Neuronal stem cell (in vitro differentiated cells): Measurements from ENCODE around the gene NOSTRIN.

Experiments used
- DNase-seq: peaks from one replicate; pipeline ENCODE4 v3.0.0-alpha.2; 2013; ENCODE audit warnings: low spot score
- H2AFZ ChIP-seq: one replicate; pipeline ENCODE4 v1.6.1; 2013; ENCODE audit warnings: mild to moderate bottlenecking, low read length, inconsistent platforms
- H2AK5ac ChIP-seq: 2 replicates; pipeline ENCODE4 v1.6.1; 2013; ENCODE audit warnings: low read depth, mild to moderate bottlenecking, inconsistent platforms, low read length, moderate library complexity, mixed read lengths
- H2BK120ac ChIP-seq: 2 replicates; pipeline ENCODE4 v1.6.1; 2013; ENCODE audit warnings: low read depth, mild to moderate bottlenecking, inconsistent platforms, low read length, moderate library complexity, mixed read lengths
- H2BK12ac ChIP-seq: one replicate; pipeline ENCODE4 v1.6.1; 2013; ENCODE audit warnings: low read length, inconsistent platforms
- H2BK15ac ChIP-seq: 2 replicates; pipeline ENCODE4 v1.6.1; 2013; ENCODE audit warnings: mild to moderate bottlenecking, low read length, inconsistent platforms, mixed read lengths
- H2BK5ac ChIP-seq: one replicate; pipeline ENCODE4 v1.6.1; 2013; ENCODE audit warnings: inconsistent platforms, mild to moderate bottlenecking, low read length, moderate library complexity
- H3K14ac ChIP-seq: one replicate; pipeline ENCODE4 v1.6.1; 2013; ENCODE audit warnings: low read length, inconsistent platforms
- H3K18ac ChIP-seq: 2 replicates; pipeline ENCODE4 v1.6.1; 2013; ENCODE audit warnings: low read length, inconsistent platforms
- H3K23ac ChIP-seq: 2 replicates; pipeline ENCODE4 v1.6.1; 2013; ENCODE audit warnings: low read depth, mild to moderate bottlenecking, mixed read lengths, low read length, inconsistent platforms; ENCODE audit not compliant: poor library complexity
- H3K27ac ChIP-seq: replicated peaks from 3 replicates; pipeline ENCODE4 v1.5.1; 2013; ENCODE audit warnings: low read length, inconsistent platforms
- H3K27me3 ChIP-seq, 3 experiments: 2 replicates each; pipeline ENCODE4 v1.6.1; 2013; ENCODE audit warnings: low read length in 3 of 3, mild to moderate bottlenecking in 2 of 3, inconsistent platforms in 1 of 3, low read depth in 1 of 3, mixed read lengths in 1 of 3, moderate library complexity in 1 of 3; ENCODE audit not compliant: control insufficient read depth in 3 of 3, insufficient read depth in 3 of 3
- H3K36me3 ChIP-seq, 2 donors: replicated peaks in 1 of 2; 2 replicates each; pipeline ENCODE4 v1.6.1; 2013; ENCODE audit warnings: low read length in 2 of 2; ENCODE audit not compliant: control insufficient read depth in 2 of 2, insufficient read depth in 2 of 2
- H3K4ac ChIP-seq: 2 replicates; pipeline ENCODE4 v1.6.1; 2013; ENCODE audit warnings: inconsistent platforms, mild to moderate bottlenecking, low read length, moderate library complexity
- H3K4me1 ChIP-seq, 2 donors: 1 replicate in 1 of 2; 2 replicates in 1 of 2; pipeline ENCODE4 v1.6.1; 2013; ENCODE audit warnings: low read length in 2 of 2, low read depth in 1 of 2; ENCODE audit not compliant: control insufficient read depth in 2 of 2, insufficient read depth in 1 of 2
- H3K4me2 ChIP-seq: one replicate; pipeline ENCODE4 v1.6.1; 2013; ENCODE audit warnings: mild to moderate bottlenecking, low read length, inconsistent platforms; ENCODE audit not compliant: insufficient read depth, poor library complexity, severe bottlenecking
- H3K4me3 ChIP-seq, 2 donors: 2 replicates each; pipeline ENCODE4 v1.5.1; 2013; ENCODE audit warnings: low read length in 2 of 2, mild to moderate bottlenecking in 2 of 2, inconsistent platforms in 1 of 2, moderate library complexity in 1 of 2
- H3K79me1 ChIP-seq: one replicate; pipeline ENCODE4 v1.6.1; 2013; ENCODE audit warnings: low read depth, mild to moderate bottlenecking, inconsistent platforms, low read length, moderate library complexity
- H3K9ac ChIP-seq: one replicate; pipeline ENCODE4 v1.6.1; 2013; ENCODE audit warnings: mild to moderate bottlenecking, low read depth, low read length, inconsistent platforms; ENCODE audit not compliant: poor library complexity
- H3K9me3 ChIP-seq, 2 donors: replicated peaks in 1 of 2; 2 replicates each; pipeline versions ENCODE3 to v1.6.1; 2013; ENCODE audit warnings: low read length in 2 of 2, mild to moderate bottlenecking in 2 of 2, inconsistent platforms in 1 of 2, low read depth in 1 of 2, mixed read lengths in 1 of 2, moderate library complexity in 1 of 2; ENCODE audit not compliant: control insufficient read depth in 2 of 2, insufficient read depth in 1 of 2
- H4K8ac ChIP-seq: one replicate; pipeline ENCODE4 v1.6.1; 2013; ENCODE audit warnings: low read depth, mild to moderate bottlenecking, inconsistent platforms, low read length, moderate library complexity
- H4K91ac ChIP-seq: one replicate; pipeline ENCODE4 v1.6.1; 2013; ENCODE audit warnings: low read length, low read depth, mild to moderate bottlenecking, inconsistent platforms; ENCODE audit not compliant: poor library complexity
- whole genome bisulfite sequencing, 2 donors: extraction: QIAGEN DNeasy Blood & Tissue Kit; methylation state at CpG; one replicate each; pipeline ENCODE4 v1.1.7; 2013; ENCODE audit warnings: missing lambda C conversion rate in 2 of 2, mixed read lengths in 1 of 2; ENCODE audit not compliant: insufficient read length in 2 of 2, insufficient replicate concordance in 1 of 2; ENCODE audit errors: extremely low coverage in 2 of 2; 5-methylcytosine and 5-hydroxymethylcytosine counted together

Gene NOSTRIN

GRCh38 chr2:168850846-168851245, 48.4 kb downstream of the NOSTRIN start:
- Histone ChIP-seq H3K4me3 (no peak overlapping the region), H2BK5ac (no peak overlapping the region), H3K36me3 (peaks cover 0 to 40% of the 10 kb centered on the region in 2 donors), H2BK120ac (no peak overlapping the region), H3K79me1 (no peaks in the 10 kb centered on the region), H3K23ac (no peak overlapping the region), H2BK15ac (no peak overlapping the region), H3K4me1 (no peaks in the 10 kb centered on the region), H3K4me2 (no peak overlapping the region), H3K18ac (no peak overlapping the region), H3K9ac (no peak overlapping the region), H3K4ac (no peak overlapping the region), H4K8ac (no peak overlapping the region), H2AFZ (no peak overlapping the region), H3K27me3 (no peaks in the 10 kb centered on the region), H4K91ac (no peak overlapping the region), H2BK12ac (no peak overlapping the region), H3K14ac (no peak overlapping the region), H3K27ac (no peak overlapping the region), H3K9me3 (no peaks in the 10 kb centered on the region), H2AK5ac (no peak overlapping the region)
- DNase-seq, result no peak

DNA sequence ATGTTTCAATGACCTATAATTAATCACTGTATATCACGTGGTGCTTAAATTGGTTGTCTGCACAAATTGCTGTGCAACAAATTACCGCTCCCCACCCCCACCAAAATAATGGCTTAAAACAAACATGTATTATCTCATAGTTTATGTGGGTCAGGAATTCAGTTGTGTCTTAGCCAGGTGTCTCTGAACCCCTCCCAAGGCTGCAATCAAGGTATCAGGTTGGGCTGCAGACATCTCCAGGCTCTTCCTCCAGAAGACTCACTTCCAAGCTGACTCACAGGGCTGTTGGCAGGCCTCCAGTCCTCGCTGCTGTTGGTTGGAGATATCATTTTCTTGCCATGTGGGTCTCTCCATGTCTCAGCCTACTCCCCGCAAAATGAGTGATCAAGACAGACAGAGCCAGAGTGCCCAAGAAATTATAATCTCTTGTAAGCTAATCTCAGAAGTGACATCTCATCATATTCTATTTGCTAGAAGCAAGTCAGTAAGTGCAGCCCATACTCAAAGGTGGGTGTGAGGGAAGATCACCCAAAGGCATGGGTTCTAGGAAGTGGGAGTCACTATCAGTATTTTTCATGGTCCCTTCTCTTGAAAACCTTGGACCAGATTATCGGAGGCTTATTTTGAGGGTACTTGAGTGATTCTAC, 49.4 kb downstream of the NOSTRIN start:
- no peak overlapping the region for H3K4me3 ChIP-seq
- no peak overlapping the region for H3K9ac ChIP-seq
- no peak overlapping the region for H4K91ac ChIP-seq
- no peak overlapping the region for H2BK15ac ChIP-seq
- no peak overlapping the region for H4K8ac ChIP-seq
- no peaks in the 10 kb centered on the region for H3K27me3 ChIP-seq
- no peak overlapping the region for H3K23ac ChIP-seq
- no peak overlapping the region for H2BK5ac ChIP-seq
- no peak overlapping the region for H3K4me2 ChIP-seq
- H2BK12ac ChIP-seq, result no peak overlapping the region
- no peak overlapping the region for H3K4ac ChIP-seq
- no peak overlapping the region for H2BK120ac ChIP-seq
- peaks cover 0 to 3% of the 10 kb centered on the region in 2 donors for H3K4me1 ChIP-seq
- no peaks in the 10 kb centered on the region for H3K9me3 ChIP-seq
- H2AFZ ChIP-seq, result no peak overlapping the region
- H3K18ac ChIP-seq, result no peak overlapping the region
- no peak overlapping the region for H3K27ac ChIP-seq
- no peak for DNase-seq
- H3K14ac ChIP-seq, result no peak overlapping the region
- H2AK5ac ChIP-seq, result no peak overlapping the region
- H3K36me3 ChIP-seq, result peaks cover 0 to 44% of the 10 kb centered on the region in 2 donors
- WGBS, 2 donors, result no CpG with 5 or more reads among the region's 5 CpGs
- no peaks in the 10 kb centered on the region for H3K79me1 ChIP-seq

DNA sequence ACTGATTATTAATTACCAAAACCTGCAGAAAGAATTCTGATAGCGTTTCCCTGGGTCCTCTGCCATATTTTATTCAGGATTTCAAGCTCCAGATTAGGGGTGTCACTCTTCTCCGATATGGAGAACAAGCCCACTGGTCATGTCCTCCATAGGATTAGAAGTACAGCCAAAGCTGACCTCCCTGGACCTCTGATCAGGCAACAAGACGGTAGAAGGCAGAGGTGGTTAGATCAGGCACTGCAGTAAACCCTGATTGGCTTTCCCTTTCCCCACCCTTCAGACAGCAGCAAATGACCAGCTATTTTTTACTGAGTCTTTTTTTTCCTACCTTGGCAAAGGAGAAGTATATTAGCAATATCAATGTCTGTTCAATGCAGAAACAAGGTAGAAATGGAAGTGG, 50.0 kb downstream of the NOSTRIN start:
- no peak for DNase-seq
- WGBS, 2 donors, result no CpG with 5 or more reads among the region's 3 CpGs

DNA sequence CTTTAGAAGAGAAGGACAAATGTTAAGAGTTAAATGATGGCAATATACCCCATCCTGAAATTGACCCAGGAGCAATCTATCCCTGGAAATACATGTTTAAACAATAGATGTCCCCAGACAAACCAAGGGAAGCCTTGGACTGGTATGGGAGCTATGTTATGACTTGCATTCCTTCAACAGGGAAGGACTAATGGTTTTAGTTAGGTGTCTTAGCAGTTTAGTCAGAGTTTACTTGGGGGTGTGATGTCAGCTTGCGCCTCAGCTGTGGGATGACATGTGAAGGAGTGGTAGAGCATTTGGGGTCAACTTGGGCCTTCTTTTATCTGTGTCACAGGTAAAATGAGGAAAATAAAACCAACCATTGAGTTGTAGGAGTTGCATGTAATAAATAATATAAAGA, 51.0 kb downstream of the NOSTRIN start:
- Histone ChIP-seq H3K36me3 (peaks cover 0 to 57% of the 10 kb centered on the region in 2 donors), H2BK120ac (no peak overlapping the region), H3K14ac (no peak overlapping the region), H2BK12ac (no peak overlapping the region), H3K4me3 (no peak overlapping the region), H3K4me2 (no peak overlapping the region), H3K9ac (no peak overlapping the region), H2AFZ (no peak overlapping the region), H3K4ac (no peak overlapping the region), H3K18ac (no peak overlapping the region), H3K9me3 (no peaks in the 10 kb centered on the region), H4K91ac (no peak overlapping the region), H3K4me1 (peaks cover 0 to 3% of the 10 kb centered on the region in 2 donors), H3K79me1 (no peaks in the 10 kb centered on the region), H3K27me3 (no peaks in the 10 kb centered on the region), H2BK5ac (no peak overlapping the region), H4K8ac (no peak overlapping the region), H2AK5ac (no peak overlapping the region), H3K27ac (no peak overlapping the region), H3K23ac (no peak overlapping the region), H2BK15ac (no peak overlapping the region)
- WGBS, 2 donors, result no CpG with 5 or more reads among the region's 1 CpG
- no peak for DNase-seq

More for the DNA sequence above, 50.0 kb downstream of the NOSTRIN start:
- no peaks in the 10 kb centered on the region for H3K9me3 ChIP-seq
- H4K91ac ChIP-seq, result no peak overlapping the region
- no peak overlapping the region for H2AK5ac ChIP-seq
- H3K27me3 ChIP-seq, result no peaks in the 10 kb centered on the region
- H3K4me1 ChIP-seq, result peaks cover 0 to 3% of the 10 kb centered on the region in 2 donors
- no peak overlapping the region for H3K4ac ChIP-seq
- no peak overlapping the region for H3K18ac ChIP-seq
- H3K27ac ChIP-seq, result no peak overlapping the region
- no peak overlapping the region for H3K23ac ChIP-seq
- no peak overlapping the region for H3K4me3 ChIP-seq
- H3K36me3 ChIP-seq, result peaks cover 0 to 47% of the 10 kb centered on the region in 2 donors
- no peak overlapping the region for H3K9ac ChIP-seq
- H4K8ac ChIP-seq, result no peak overlapping the region
- H3K79me1 ChIP-seq, result no peaks in the 10 kb centered on the region
- H2BK15ac ChIP-seq, result no peak overlapping the region
- H2BK12ac ChIP-seq, result no peak overlapping the region
- no peak overlapping the region for H2AFZ ChIP-seq
- H3K4me2 ChIP-seq, result no peak overlapping the region
- no peak overlapping the region for H3K14ac ChIP-seq
- H2BK5ac ChIP-seq, result no peak overlapping the region
- H2BK120ac ChIP-seq, result no peak overlapping the region
